ENCODE data around the gene ZNF710. TPM values are rescaled to one million over a fixed set of nuclear protein-coding genes. Genes with fewer than 3 reads are reported as not detected.

The ZNF710 gene
- total RNA-seq, 2 donors from 2014 or later, result 10.3 to 12.0 TPM

DNA sequence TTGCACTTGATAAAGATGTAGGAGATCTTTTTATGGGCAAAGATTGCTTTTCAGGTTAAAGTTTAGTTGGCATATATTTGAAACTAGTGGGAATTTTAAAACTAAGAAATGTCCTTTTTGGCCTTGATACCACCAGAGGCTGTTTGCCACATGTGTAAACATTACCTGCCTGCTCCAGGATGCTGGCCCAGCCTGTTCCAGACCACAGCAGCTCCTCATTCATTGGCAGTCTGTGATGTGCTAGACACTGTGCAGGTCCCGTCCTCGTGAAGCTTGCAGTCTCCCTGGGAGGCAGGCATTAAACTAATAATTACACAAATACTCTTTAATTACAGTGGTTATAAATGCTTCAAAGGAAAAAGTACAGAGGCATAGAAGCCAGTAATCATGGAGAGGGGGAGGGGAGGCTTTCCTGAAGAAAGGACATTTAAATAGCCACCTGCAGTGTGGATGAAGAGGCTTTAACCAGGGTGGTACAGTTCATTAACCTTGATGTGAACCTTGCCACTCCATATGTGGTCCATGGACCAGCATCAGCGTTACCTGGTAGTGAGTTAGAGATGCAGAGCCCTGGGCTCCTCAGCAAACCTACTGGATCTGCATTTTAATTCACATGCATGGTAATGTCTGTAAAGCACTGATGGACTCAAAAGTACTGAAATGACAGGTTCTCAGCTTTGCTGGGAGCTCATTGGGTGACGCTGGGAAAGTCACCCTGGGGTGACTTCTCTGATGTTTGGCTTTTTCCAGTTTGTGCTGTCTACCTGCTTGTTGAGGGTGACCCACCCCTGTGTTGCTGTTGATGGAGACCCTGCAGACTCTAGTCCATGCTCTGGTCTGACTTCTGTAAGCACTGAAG, 5.3 kb downstream of the ZNF710 start:
- H3K9me3 ChIP-seq, result peaks cover 5% of the 10 kb centered on the region
- no peaks in the 10 kb centered on the region for H3K27me3 ChIP-seq (replicated peaks; ENCODE audit: insufficient read depth)
- no peak overlapping the region for H3K27ac ChIP-seq
- ATAC-seq (ENCODE audit: insufficient number of reproducible peaks, low FRiP score, low read depth) (no peak), DNase-seq (ENCODE audit: low spot score) (no peak)
- no peaks in the 10 kb centered on the region for H3K36me3 ChIP-seq
- H3K4me3 ChIP-seq, result no peak overlapping the region
- TF ChIP-seq, protein P1, sequence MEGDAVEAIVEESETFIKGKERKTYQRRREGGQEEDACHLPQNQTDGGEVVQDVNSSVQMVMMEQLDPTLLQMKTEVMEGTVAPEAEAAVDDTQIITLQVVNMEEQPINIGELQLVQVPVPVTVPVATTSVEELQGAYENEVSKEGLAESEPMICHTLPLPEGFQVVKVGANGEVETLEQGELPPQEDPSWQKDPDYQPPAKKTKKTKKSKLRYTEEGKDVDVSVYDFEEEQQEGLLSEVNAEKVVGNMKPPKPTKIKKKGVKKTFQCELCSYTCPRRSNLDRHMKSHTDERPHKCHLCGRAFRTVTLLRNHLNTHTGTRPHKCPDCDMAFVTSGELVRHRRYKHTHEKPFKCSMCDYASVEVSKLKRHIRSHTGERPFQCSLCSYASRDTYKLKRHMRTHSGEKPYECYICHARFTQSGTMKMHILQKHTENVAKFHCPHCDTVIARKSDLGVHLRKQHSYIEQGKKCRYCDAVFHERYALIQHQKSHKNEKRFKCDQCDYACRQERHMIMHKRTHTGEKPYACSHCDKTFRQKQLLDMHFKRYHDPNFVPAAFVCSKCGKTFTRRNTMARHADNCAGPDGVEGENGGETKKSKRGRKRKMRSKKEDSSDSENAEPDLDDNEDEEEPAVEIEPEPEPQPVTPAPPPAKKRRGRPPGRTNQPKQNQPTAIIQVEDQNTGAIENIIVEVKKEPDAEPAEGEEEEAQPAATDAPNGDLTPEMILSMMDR (IDR thresholded peaks at IDR 0.05), result no peak
- H3K4me1 ChIP-seq (ENCODE audit: control insufficient read depth in 1 of 2, low read depth in 2 of 2), result peaks cover 6 to 23% of the 10 kb centered on the region in 2 donors

DNA sequence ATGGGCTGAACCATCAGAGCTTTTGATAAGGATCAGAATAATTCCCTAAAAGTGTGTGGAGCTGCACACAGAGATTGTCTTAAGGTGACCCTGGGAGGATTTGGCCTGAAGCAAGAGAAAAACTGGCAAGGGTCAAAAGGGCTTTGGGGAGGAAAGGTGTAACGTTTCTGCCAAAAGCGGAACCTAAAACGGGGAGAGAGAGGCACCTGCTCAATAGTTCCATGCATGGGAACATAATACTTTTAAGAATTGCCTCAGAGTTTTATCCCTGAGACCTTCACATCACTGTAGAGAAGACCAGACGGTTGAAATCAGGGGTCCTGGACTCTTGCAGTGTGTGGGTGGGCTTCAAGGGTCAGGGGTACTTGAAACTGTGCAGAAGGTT, 5.9 kb downstream of the ZNF710 start:
- TF ChIP-seq, protein P1 (IDR thresholded peaks at IDR 0.05), result no peak
- H3K27ac ChIP-seq, result no peak overlapping the region
- no peak overlapping the region for H3K4me3 ChIP-seq
- peaks cover 6 to 23% of the 10 kb centered on the region in 2 donors for H3K4me1 ChIP-seq (ENCODE audit: control insufficient read depth in 1 of 2, low read depth in 2 of 2)
- DNase-seq (ENCODE audit: low spot score), result no peak
- H3K27me3 ChIP-seq (replicated peaks; ENCODE audit: insufficient read depth), result no peaks in the 10 kb centered on the region
- peaks cover 11% of the 10 kb centered on the region for H3K9me3 ChIP-seq
- no peaks in the 10 kb centered on the region for H3K36me3 ChIP-seq
- no peak for ATAC-seq (ENCODE audit: insufficient number of reproducible peaks, low FRiP score, low read depth)

DNA sequence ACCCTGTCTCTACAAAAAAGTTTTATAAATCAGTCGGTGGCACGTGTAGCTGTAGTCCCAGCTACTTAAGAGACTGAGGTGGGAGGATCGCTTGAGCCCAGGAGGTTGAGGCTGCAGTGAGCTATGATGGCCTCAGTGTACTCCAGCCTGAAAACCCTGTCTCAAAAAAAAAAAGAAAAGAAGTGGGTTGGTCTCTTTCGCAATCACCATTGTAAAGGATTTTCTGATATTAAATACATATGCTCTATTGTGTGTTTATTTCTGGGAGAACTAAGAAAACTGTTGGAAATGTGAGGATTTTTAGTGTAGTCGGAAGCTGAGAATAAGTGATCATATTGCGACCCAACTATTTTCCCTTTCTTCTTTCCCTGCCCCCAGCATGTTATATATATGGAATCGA, 7.5 kb downstream of the ZNF710 start:
- DNase-seq (ENCODE audit: low spot score) (no peak), ATAC-seq (ENCODE audit: insufficient number of reproducible peaks, low FRiP score, low read depth) (no peak)
- Histone ChIP-seq H3K36me3 (no peaks in the 10 kb centered on the region), H3K27me3 (replicated peaks; ENCODE audit: insufficient read depth) (no peaks in the 10 kb centered on the region), H3K27ac (no peak overlapping the region), H3K9me3 (peaks cover 11% of the 10 kb centered on the region), H3K4me1 (ENCODE audit: control insufficient read depth in 1 of 2, low read depth in 2 of 2) (peaks cover 10 to 14% of the 10 kb centered on the region in 2 donors), H3K4me3 (no peak overlapping the region)
- TF ChIP-seq, protein P1 (IDR thresholded peaks at IDR 0.05), result no peak

DNA sequence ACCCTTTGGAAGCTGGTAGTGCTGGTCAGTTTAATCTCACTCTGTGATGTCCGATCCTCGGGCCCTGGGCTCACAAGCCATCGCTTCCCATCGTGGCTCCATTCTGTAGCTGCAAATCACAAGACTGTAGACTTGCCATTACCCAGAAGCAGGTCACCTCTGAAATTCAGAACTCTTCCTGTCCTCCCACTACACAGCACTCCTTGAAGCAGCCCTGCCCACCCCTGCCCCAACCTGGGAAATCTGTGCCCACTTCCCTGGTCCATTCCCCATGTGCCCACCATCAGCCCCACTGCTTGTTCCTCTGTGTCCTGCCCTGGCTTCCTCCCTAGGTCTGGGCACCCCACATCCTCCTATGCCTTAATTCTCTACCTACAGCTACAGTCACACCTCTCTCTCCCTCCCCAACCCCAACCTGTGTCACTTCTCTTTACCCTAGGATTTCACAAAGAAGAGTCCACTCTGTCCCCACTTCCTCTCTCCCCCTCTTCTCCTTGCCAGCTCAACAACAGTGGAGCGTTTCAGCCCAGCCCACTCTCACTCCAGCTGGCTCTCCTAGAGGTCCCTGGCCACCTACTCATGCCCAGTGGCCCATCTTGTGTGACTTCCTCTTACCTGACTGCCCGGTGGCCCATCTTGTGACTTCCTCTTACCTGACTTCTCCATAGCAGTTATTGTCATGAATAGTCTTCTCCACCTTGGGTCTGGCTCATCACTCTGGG, 8.3 kb downstream of the ZNF710 start:
- ATAC-seq (ENCODE audit: insufficient number of reproducible peaks, low FRiP score, low read depth) (no peak), DNase-seq (ENCODE audit: low spot score) (no peak)
- Histone ChIP-seq H3K27ac (no peak overlapping the region), H3K4me3 (no peak overlapping the region), H3K36me3 (no peaks in the 10 kb centered on the region), H3K27me3 (replicated peaks; ENCODE audit: insufficient read depth) (no peaks in the 10 kb centered on the region), H3K4me1 (ENCODE audit: control insufficient read depth in 1 of 2, low read depth in 2 of 2) (peaks cover 4 to 5% of the 10 kb centered on the region in 2 donors), H3K9me3 (peaks cover 11% of the 10 kb centered on the region)
- TF ChIP-seq, protein P1 (IDR thresholded peaks at IDR 0.05), result no peak

DNA sequence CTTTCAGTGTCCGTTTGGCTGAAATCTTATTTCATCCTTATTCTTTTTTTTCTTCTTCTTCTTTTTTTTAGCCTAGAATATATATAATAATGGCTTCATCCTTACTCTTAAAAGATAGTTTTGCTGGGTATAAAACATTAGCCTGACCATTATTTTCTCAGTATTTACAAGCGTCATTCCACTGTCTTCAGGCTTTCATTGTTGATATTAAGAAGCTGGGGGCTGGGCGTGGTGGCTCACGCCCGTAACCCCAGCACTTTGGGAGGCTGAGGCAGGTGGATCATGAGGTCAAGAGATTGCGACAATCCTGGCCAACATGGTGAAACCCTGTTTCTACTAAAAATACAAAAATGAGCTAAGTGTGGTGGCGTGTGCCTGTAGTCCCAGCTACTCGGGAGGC, 10.6 kb downstream of the ZNF710 start:
- no peak for ATAC-seq (ENCODE audit: insufficient number of reproducible peaks, low FRiP score, low read depth)
- DNase-seq (ENCODE audit: low spot score), result no peak
- Histone ChIP-seq H3K36me3 (no peaks in the 10 kb centered on the region), H3K9me3 (peaks cover 11% of the 10 kb centered on the region), H3K4me3 (no peak overlapping the region), H3K27me3 (replicated peaks; ENCODE audit: insufficient read depth) (no peaks in the 10 kb centered on the region), H3K27ac (no peak overlapping the region), H3K4me1 (ENCODE audit: control insufficient read depth in 1 of 2, low read depth in 2 of 2) (peaks cover 0 to 4% of the 10 kb centered on the region in 2 donors)
- TF ChIP-seq, protein P1 (IDR thresholded peaks at IDR 0.05), result no peak
